Measurements from ENCODE around the gene SLC35F4.

DNA sequence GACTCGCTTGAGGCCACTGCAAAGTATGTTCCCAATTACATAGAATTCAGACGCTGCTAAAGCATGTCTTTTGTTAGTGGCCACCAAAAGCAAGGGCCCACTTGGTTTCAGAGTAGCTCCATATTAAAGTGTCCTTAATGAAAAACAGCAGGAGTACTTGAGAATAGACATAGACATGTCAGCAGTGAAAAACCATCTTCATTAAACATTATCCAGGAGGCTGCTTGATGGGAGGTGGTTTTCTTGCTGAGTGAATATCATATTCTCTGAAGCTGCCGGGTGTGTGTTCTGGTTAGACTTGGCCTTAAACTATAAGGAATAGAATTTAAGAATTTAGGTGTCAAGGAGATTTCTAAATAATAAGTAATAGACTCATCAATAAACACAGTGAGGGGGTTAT is 292.7 kb downstream of the SLC35F4 start:
- TF ChIP-seq, protein P1, sequence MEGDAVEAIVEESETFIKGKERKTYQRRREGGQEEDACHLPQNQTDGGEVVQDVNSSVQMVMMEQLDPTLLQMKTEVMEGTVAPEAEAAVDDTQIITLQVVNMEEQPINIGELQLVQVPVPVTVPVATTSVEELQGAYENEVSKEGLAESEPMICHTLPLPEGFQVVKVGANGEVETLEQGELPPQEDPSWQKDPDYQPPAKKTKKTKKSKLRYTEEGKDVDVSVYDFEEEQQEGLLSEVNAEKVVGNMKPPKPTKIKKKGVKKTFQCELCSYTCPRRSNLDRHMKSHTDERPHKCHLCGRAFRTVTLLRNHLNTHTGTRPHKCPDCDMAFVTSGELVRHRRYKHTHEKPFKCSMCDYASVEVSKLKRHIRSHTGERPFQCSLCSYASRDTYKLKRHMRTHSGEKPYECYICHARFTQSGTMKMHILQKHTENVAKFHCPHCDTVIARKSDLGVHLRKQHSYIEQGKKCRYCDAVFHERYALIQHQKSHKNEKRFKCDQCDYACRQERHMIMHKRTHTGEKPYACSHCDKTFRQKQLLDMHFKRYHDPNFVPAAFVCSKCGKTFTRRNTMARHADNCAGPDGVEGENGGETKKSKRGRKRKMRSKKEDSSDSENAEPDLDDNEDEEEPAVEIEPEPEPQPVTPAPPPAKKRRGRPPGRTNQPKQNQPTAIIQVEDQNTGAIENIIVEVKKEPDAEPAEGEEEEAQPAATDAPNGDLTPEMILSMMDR (IDR thresholded peaks at IDR 0.05), result no peak
- TF ChIP-seq POLR2A (IDR thresholded peaks at IDR 0.05) (no peak), EP300 (IDR thresholded peaks at IDR 0.05) (no peak), POLR2AphosphoS5 (IDR thresholded peaks at IDR 0.05) (no peak)

All from upper lobe of left lung (tissue), 4 donors.